ENCODE measurements around the gene ARID1A.

DNA sequence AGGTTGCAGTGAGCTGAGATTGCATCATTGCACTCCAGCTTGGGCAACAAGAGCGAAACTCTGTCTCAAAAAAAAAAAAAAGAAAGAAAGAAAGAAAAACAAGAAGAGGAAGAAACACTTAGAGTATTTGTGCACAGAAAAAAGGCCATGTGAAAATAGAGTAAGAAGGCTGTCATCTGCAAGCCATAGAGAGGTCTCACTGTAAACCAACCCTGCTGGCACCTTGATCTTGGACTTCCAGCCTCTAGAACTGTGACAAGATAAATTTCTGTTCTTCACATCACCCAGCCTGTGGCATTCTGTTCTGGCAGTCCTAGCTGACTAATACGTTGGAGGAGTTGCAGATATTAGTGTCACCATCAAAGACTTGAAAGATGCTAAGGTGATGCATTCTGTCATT lies 118.6 kb downstream of the ARID1A start:
- TF ChIP-seq, protein P1, sequence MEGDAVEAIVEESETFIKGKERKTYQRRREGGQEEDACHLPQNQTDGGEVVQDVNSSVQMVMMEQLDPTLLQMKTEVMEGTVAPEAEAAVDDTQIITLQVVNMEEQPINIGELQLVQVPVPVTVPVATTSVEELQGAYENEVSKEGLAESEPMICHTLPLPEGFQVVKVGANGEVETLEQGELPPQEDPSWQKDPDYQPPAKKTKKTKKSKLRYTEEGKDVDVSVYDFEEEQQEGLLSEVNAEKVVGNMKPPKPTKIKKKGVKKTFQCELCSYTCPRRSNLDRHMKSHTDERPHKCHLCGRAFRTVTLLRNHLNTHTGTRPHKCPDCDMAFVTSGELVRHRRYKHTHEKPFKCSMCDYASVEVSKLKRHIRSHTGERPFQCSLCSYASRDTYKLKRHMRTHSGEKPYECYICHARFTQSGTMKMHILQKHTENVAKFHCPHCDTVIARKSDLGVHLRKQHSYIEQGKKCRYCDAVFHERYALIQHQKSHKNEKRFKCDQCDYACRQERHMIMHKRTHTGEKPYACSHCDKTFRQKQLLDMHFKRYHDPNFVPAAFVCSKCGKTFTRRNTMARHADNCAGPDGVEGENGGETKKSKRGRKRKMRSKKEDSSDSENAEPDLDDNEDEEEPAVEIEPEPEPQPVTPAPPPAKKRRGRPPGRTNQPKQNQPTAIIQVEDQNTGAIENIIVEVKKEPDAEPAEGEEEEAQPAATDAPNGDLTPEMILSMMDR (IDR thresholded peaks at IDR 0.05; ENCODE audit: insufficient read depth, low read length, poor library complexity, severe bottlenecking), result no peak
- no peak for TF ChIP-seq EZH2phosphoT487 (conservative IDR thresholded peaks at IDR 0.05; ENCODE audit: low read length)
